GM23338 (cell line): Measurements from ENCODE around the gene ARHGAP19. TPM values are rescaled to one million over a fixed set of nuclear protein-coding genes. Genes with fewer than 3 reads are reported as not detected.

Experiments
- ATAC-seq: fragments of 200-7000 bp; cut with Tn5 transposase; 3 replicates; pipeline ENCODE4 v1.9.1; 2020
- DNase-seq: peaks from one replicate; pipeline ENCODE4 v3.0.0-alpha.2; 2015; ENCODE audit warnings: low spot score
- H2AFZ ChIP-seq: fragments of 200-600 bp; sonication (generic); 2 replicates; pipeline ENCODE4 v1.8.0; 2016; ENCODE audit warnings: antibody characterized with exemption, mild to moderate bottlenecking, moderate library complexity
- H3F3A ChIP-seq: fragments of 200-600 bp; sonication (generic); replicated peaks from 2 replicates; pipeline ENCODE4 v1.8.0; 2017; ENCODE audit warnings: antibody characterized with exemption, mixed run types, low read depth
- H3K27ac ChIP-seq: fragments of 200-600 bp; sonication (generic); 2 replicates; pipeline ENCODE4 v1.6.1; 2016; ENCODE audit warnings: low read depth
- H3K27me3 ChIP-seq: fragments of 200-600 bp; sonication (generic); 2 replicates; pipeline ENCODE4 v1.8.0; 2016; ENCODE audit warnings: mild to moderate bottlenecking, mixed run types, moderate library complexity; ENCODE audit not compliant: insufficient read depth
- H3K36me3 ChIP-seq: fragments of 200-600 bp; sonication (generic); 2 replicates; pipeline ENCODE4 v1.8.0; 2016; ENCODE audit warnings: mild to moderate bottlenecking; ENCODE audit not compliant: insufficient read depth
- H3K4me1 ChIP-seq: fragments of 200-600 bp; sonication (generic); 2 replicates; pipeline ENCODE4 v1.8.0; 2016; ENCODE audit warnings: mild to moderate bottlenecking, moderate library complexity; ENCODE audit not compliant: insufficient read depth
- H3K4me2 ChIP-seq: fragments of 200-600 bp; sonication (generic); 2 replicates; pipeline ENCODE4 v1.7.1; 2017; ENCODE audit warnings: mixed run types
- H3K4me3 ChIP-seq: fragments of 200-600 bp; sonication (generic); 2 replicates; pipeline ENCODE4 v1.6.1; 2016; ENCODE audit warnings: mixed run types
- H3K79me2 ChIP-seq: fragments of 200-600 bp; sonication (generic); replicated peaks from 2 replicates; pipeline ENCODE4 v1.8.0; 2017; ENCODE audit warnings: mild to moderate bottlenecking; ENCODE audit not compliant: insufficient read depth
- H3K9me2 ChIP-seq: fragments of 200-600 bp; sonication (generic); 2 replicates; pipeline ENCODE4 v1.8.0; 2017; ENCODE audit not compliant: insufficient read depth
- H4K20me1 ChIP-seq: fragments of 200-600 bp; sonication (generic); replicated peaks from 2 replicates; pipeline ENCODE4 v1.8.0; 2017; ENCODE audit warnings: mild to moderate bottlenecking; ENCODE audit not compliant: insufficient read depth
- H3K27ac Mint-ChIP-seq: 2 replicates; pipeline ENCODE4 v1.8.0; 2020; ENCODE audit warnings: inconsistent platforms, mild to moderate bottlenecking, moderate library complexity, mixed read lengths
- H3K27me3 Mint-ChIP-seq: 3 replicates; pipeline ENCODE4 v1.8.0; 2022; ENCODE audit warnings: low read depth, mild to moderate bottlenecking, moderate library complexity, mixed read lengths, inconsistent platforms; ENCODE audit not compliant: insufficient read depth, poor library complexity
- H3K36me3 Mint-ChIP-seq: 3 replicates; pipeline ENCODE4 v1.8.0; 2021; ENCODE audit warnings: low read depth, mild to moderate bottlenecking, inconsistent platforms, moderate library complexity, mixed read lengths
- H3K4me1 Mint-ChIP-seq: 3 replicates; pipeline ENCODE4 v1.8.0; 2020; ENCODE audit warnings: mild to moderate bottlenecking, inconsistent platforms, mixed read lengths
- H3K4me3 Mint-ChIP-seq: 3 replicates; pipeline ENCODE4 v1.8.0; 2021; ENCODE audit warnings: moderate library complexity, mild to moderate bottlenecking, inconsistent platforms, mixed read lengths
- H3K9me3 Mint-ChIP-seq: 3 replicates; pipeline ENCODE4 v1.8.0; 2020; ENCODE audit warnings: moderate library complexity, mild to moderate bottlenecking, inconsistent platforms, mixed read lengths
- EZH2 ChIP-seq: fragments of 200-600 bp; sonication (generic); IDR thresholded peaks from one replicate; pipeline ENCODE4 v1.8.0; 2017; ENCODE audit warnings: antibody characterized with exemption, mild to moderate bottlenecking, low read depth; ENCODE audit not compliant: unreplicated experiment
- POLR2AphosphoS5 ChIP-seq: IDR thresholded peaks from 2 replicates; pipeline ENCODE4 v1.6.1; 2016; ENCODE audit warnings: antibody characterized with exemption, low read depth
- REST ChIP-seq: IDR thresholded peaks from one replicate; pipeline ENCODE4 v1.6.1; 2018; ENCODE audit warnings: antibody characterized with exemption; ENCODE audit not compliant: unreplicated experiment
- STAT1 ChIP-seq: IDR thresholded peaks from one replicate; pipeline ENCODE4 v1.6.1; 2016; ENCODE audit warnings: antibody characterized with exemption; ENCODE audit not compliant: unreplicated experiment
- ZNF331 ChIP-seq: fragments of 250-450 bp; sonication (Bioruptor Pico); IDR thresholded peaks from 2 replicates; pipeline ENCODE4 v1.5.0; 2020; ENCODE audit warnings: low read depth, mild to moderate bottlenecking, moderate library complexity
- polyA plus RNA-seq: library from polyadenylated mRNA; unstranded; fragments of >200 nt; fragmentation: Nextera tagmentation; extraction: Ambion mirVana; gene quantifications from 2 replicates; pipeline ENCODE4 v1.2.1, GENCODE V29; 2016
- total RNA-seq: library from RNA; depleted of rRNA; stranded (reverse); fragments of >200 nt; shearing (Covaris generic); gene quantifications from 2 replicates; pipeline ENCODE4 v1.2.3, GENCODE V29; 2014
- TF ChIP-seq, protein P1 (sequence below): fragments of 250-450 bp; sonication (Bioruptor Pico); IDR thresholded peaks from 2 replicates; pipeline ENCODE4 v1.5.0; 2020; ENCODE audit warnings: mild to moderate bottlenecking, moderate library complexity
- TF ChIP-seq, protein P2 (sequence below): IDR thresholded peaks from 2 replicates; pipeline ENCODE4 v1.6.1; 2016; ENCODE audit warnings: antibody characterized with exemption

Gene ARHGAP19
- total and polyA plus RNA-seq, 2 experiments from 2014 or later = 11.5 to 38.8 TPM

DNA sequence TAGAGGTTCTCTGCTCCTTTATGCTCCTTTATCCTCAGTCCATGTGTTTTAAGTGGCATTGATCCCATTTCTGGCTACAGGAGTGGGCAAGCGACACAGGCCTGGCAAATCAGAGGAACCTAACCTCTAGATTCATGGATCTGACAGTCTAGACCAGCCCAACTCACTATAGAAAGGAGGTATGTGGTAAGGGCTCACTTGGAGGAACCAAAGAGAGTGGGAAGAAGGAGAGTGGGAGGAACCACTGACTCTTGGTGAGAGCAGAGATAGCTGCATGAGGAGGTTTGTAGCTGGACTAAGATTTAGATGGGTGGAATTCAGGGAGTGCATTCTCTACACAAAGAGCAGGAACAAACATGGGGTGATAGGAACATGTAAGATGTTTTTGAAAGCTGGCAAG, 15.0 kb upstream of the ARHGAP19 start (continued):
- TF ChIP-seq, protein P1, sequence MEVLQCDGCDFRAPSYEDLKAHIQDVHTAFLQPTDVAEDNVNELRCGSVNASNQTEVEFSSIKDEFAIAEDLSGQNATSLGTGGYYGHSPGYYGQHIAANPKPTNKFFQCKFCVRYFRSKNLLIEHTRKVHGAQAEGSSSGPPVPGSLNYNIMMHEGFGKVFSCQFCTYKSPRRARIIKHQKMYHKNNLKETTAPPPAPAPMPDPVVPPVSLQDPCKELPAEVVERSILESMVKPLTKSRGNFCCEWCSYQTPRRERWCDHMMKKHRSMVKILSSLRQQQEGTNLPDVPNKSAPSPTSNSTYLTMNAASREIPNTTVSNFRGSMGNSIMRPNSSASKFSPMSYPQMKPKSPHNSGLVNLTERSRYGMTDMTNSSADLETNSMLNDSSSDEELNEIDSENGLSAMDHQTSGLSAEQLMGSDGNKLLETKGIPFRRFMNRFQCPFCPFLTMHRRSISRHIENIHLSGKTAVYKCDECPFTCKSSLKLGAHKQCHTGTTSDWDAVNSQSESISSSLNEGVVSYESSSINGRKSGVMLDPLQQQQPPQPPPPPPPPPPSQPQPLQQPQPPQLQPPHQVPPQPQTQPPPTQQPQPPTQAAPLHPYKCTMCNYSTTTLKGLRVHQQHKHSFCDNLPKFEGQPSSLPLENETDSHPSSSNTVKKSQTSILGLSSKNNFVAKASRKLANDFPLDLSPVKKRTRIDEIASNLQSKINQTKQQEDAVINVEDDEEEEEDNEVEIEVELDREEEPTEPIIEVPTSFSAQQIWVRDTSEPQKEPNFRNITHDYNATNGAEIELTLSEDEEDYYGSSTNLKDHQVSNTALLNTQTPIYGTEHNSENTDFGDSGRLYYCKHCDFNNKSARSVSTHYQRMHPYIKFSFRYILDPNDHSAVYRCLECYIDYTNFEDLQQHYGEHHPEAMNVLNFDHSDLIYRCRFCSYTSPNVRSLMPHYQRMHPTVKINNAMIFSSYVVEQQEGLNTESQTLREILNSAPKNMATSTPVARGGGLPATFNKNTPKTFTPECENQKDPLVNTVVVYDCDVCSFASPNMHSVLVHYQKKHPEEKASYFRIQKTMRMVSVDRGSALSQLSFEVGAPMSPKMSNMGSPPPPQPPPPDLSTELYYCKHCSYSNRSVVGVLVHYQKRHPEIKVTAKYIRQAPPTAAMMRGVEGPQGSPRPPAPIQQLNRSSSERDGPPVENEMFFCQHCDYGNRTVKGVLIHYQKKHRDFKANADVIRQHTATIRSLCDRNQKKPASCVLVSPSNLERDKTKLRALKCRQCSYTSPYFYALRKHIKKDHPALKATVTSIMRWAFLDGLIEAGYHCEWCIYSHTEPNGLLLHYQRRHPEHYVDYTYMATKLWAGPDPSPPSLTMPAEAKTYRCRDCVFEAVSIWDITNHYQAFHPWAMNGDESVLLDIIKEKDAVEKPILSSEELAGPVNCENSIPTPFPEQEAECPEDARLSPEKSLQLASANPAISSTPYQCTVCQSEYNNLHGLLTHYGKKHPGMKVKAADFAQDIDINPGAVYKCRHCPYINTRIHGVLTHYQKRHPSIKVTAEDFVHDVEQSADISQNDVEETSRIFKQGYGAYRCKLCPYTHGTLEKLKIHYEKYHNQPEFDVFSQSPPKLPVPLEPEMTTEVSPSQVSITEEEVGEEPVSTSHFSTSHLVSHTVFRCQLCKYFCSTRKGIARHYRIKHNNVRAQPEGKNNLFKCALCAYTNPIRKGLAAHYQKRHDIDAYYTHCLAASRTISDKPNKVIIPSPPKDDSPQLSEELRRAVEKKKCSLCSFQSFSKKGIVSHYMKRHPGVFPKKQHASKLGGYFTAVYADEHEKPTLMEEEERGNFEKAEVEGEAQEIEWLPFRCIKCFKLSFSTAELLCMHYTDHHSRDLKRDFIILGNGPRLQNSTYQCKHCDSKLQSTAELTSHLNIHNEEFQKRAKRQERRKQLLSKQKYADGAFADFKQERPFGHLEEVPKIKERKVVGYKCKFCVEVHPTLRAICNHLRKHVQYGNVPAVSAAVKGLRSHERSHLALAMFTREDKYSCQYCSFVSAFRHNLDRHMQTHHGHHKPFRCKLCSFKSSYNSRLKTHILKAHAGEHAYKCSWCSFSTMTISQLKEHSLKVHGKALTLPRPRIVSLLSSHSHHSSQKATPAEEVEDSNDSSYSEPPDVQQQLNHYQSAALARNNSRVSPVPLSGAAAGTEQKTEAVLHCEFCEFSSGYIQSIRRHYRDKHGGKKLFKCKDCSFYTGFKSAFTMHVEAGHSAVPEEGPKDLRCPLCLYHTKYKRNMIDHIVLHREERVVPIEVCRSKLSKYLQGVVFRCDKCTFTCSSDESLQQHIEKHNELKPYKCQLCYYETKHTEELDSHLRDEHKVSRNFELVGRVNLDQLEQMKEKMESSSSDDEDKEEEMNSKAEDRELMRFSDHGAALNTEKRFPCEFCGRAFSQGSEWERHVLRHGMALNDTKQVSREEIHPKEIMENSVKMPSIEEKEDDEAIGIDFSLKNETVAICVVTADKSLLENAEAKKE (CRISPR knock-in tag) = no peak
- TF ChIP-seq STAT1 = no peak
- TF ChIP-seq, protein P2, sequence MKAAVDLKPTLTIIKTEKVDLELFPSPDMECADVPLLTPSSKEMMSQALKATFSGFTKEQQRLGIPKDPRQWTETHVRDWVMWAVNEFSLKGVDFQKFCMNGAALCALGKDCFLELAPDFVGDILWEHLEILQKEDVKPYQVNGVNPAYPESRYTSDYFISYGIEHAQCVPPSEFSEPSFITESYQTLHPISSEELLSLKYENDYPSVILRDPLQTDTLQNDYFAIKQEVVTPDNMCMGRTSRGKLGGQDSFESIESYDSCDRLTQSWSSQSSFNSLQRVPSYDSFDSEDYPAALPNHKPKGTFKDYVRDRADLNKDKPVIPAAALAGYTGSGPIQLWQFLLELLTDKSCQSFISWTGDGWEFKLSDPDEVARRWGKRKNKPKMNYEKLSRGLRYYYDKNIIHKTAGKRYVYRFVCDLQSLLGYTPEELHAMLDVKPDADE = no peak
- TF ChIP-seq ZNF331 = no peak
- TF ChIP-seq POLR2AphosphoS5 = no peak

GRCh38 chr10:97302088-97302791, 9.8 kb upstream of the ARHGAP19 start:
- Histone ChIP-seq H3K27me3 (no peaks in the 10 kb centered on the region), H3K4me2 (no peak overlapping the region), H3K36me3 (no peaks in the 10 kb centered on the region), H3K9me2 (no peaks in the 10 kb centered on the region), H3K4me3 (no peak overlapping the region), H3K4me1 (no peaks in the 10 kb centered on the region), H3F3A (0 out of 2 replicates have a peak, but pooled peaks cover 3% of the 10 kb centered on the region), H3K27ac (no peak overlapping the region), H2AFZ (no peak overlapping the region), H4K20me1 (no peaks in the 10 kb centered on the region), H3K79me2 (no peaks in the 10 kb centered on the region)
- H3K4me3 Mint-ChIP-seq = no peak overlapping the region
- no peak overlapping the region for H3K27ac Mint-ChIP-seq
- no peaks in the 10 kb centered on the region for H3K36me3 Mint-ChIP-seq
- H3K4me1 Mint-ChIP-seq = no peaks in the 10 kb centered on the region
- H3K27me3 Mint-ChIP-seq = peaks cover 4% of the 10 kb centered on the region
- DNase-seq (no peak), ATAC-seq (no peak)
- no peaks in the 10 kb centered on the region for H3K9me3 Mint-ChIP-seq
- TF ChIP-seq EZH2 (no peak), ZNF331 (no peak), POLR2AphosphoS5 (no peak), REST (no peak)
- TF ChIP-seq, protein P2 = no peak
